A549 (cell line): ENCODE results near the gene MYO1H. TPM values are rescaled to one million over a fixed set of nuclear protein-coding genes. Genes with fewer than 3 reads are reported as not detected.

Source experiments
- ATAC-seq, 2 experiments: fragments of 200-7000 bp in 1 of 2; fragments of >200 bp in 1 of 2; cut with Nextera tagmentation in 1 of 2; cut with Tn5 transposase in 1 of 2; 3 replicates each; pipeline versions ENCODE4 v1.8.0 to v1.9.1; 2018 to 2020; ENCODE audit warnings: mild to moderate bottlenecking in 1 of 2, moderate library complexity in 1 of 2
- CTCF ChIA-PET: fragments of 300-600 bp; sonication (Branson Sonifier 250); formaldehyde crosslinking; extraction: SDS; loops from one replicate; lab custom pipeline; 2021; ENCODE audit warnings: antibody characterized with exemption, inconsistent platforms; lab: Yijun Ruan, JAX
- POLR2A ChIA-PET: fragments of 350-600 bp; formaldehyde crosslinking; extraction: SDS; loops from one replicate; lab custom pipeline; 2021; ENCODE audit warnings: antibody characterized with exemption, inconsistent platforms; lab: Yijun Ruan, JAX
- DNase-seq, 2 experiments: peaks; one replicate each; pipeline versions ENCODE4 v3.0.0 to v3.0.0-alpha.2; 2011 to 2016; ENCODE audit warnings: low read depth in 1 of 2, low spot score in 1 of 2
- FAIRE-seq: peaks from 2 replicates; lab custom pipeline; 2011; peaks lifted over from hg19 to GRCh38; lab: Jason Lieb, UNC
- H3K27ac ChIP-seq, 2 experiments: fragments of >200 bp; sonication (Bioruptor Twin); formaldehyde crosslinking; 3 replicates each; pipeline ENCODE4 v1.5.1; 2016 to 2017
- H3K4me1 ChIP-seq: fragments of >200 bp; sonication (Bioruptor Twin); formaldehyde crosslinking; 3 replicates; pipeline ENCODE4 v1.6.1; 2016
- H3K4me2 ChIP-seq: fragments of >200 bp; sonication (Bioruptor Twin); formaldehyde crosslinking; 3 replicates; pipeline ENCODE4 v1.6.1; 2016
- H3K4me3 ChIP-seq: fragments of >200 bp; sonication (Bioruptor Twin); formaldehyde crosslinking; 3 replicates; pipeline ENCODE4 v1.5.1; 2016
- H3K9me3 ChIP-seq: fragments of >200 bp; sonication (Bioruptor Twin); formaldehyde crosslinking; 3 replicates; pipeline ENCODE4 v1.6.1; 2016
- EHF ChIP-seq: fragments of 250-450 bp; sonication (Bioruptor Pico); IDR thresholded peaks from 2 replicates; pipeline ENCODE4 v1.5.0; 2020; ENCODE audit warnings: mild to moderate bottlenecking
- ESRRA ChIP-seq: fragments of 150-350 bp; IDR thresholded peaks from 2 replicates; pipeline ENCODE4 v1.6.1; 2014; ENCODE audit warnings: mild to moderate bottlenecking, low read length, borderline replicate concordance
- HOXA7 ChIP-seq: fragments of 250-450 bp; sonication (Bioruptor Pico); IDR thresholded peaks from 2 replicates; pipeline ENCODE4 v1.5.0; 2020; ENCODE audit warnings: mild to moderate bottlenecking, moderate library complexity
- HOXB5 ChIP-seq: fragments of 250-450 bp; sonication (Bioruptor Pico); IDR thresholded peaks from 2 replicates; pipeline ENCODE4 v1.5.0; 2020; ENCODE audit warnings: mild to moderate bottlenecking, moderate library complexity
- MAZ ChIP-seq: fragments of 150-350 bp; IDR thresholded peaks from 2 replicates; pipeline ENCODE4 v1.6.1; 2014; ENCODE audit warnings: antibody characterized with exemption, low read depth, low read length, borderline replicate concordance
- NPAS2 ChIP-seq: fragments of 250-450 bp; sonication (Bioruptor Pico); IDR thresholded peaks from 2 replicates; pipeline ENCODE4 v1.8.0; 2022; ENCODE audit warnings: mild to moderate bottlenecking, moderate library complexity, borderline replicate concordance
- RFX5 ChIP-seq: fragments of 450-650 bp; IDR thresholded peaks from 2 replicates; pipeline ENCODE4 v1.7.1; 2014; ENCODE audit warnings: antibody characterized with exemption, mild to moderate bottlenecking, moderate library complexity
- RNF2 ChIP-seq: fragments of 200-600 bp; sonication (generic); IDR thresholded peaks from 2 replicates; pipeline ENCODE4 v1.6.1; 2016; ENCODE audit warnings: low read depth, mild to moderate bottlenecking, antibody characterized with exemption, moderate library complexity, borderline replicate concordance
- SMC3 ChIP-seq: fragments of >200 bp; sonication (Bioruptor Twin); formaldehyde crosslinking; IDR thresholded peaks from 3 replicates; pipeline ENCODE4 v1.6.1; 2018; ENCODE audit warnings: inconsistent platforms
- TP53 ChIP-seq: fragments of 250-450 bp; sonication (Bioruptor Pico); IDR thresholded peaks from 2 replicates; pipeline ENCODE4 v1.5.0; 2021; ENCODE audit warnings: mild to moderate bottlenecking, moderate library complexity
- WGBS: methylation state at CpG from one replicate; pipeline ENCODE4 v1.1.6; 2017; ENCODE audit errors: missing lambda C conversion rate; 5-methylcytosine and 5-hydroxymethylcytosine counted together
- polyA plus RNA-seq, 4 experiments: library from polyadenylated mRNA; depleted of rRNA in 3 of 4; stranded (reverse); fragments of >200 nt; fragmentation: RNase III in 1 of 4; extraction: RNeasy Plus Mini Kit Qiagen cat#74134 plus additional on column Dnase treatment in 1 of 4; gene quantifications; 2 replicates in 3 of 4; 3 replicates in 1 of 4; pipeline ENCODE4 v1.2.3, GENCODE V29; 2011 to 2017
- TF ChIP-seq, protein P1 (sequence below): IDR thresholded peaks from 2 replicates; pipeline ENCODE4 v1.6.1; 2012
- TF ChIP-seq, protein P2 (sequence below): fragments of 250-450 bp; sonication (Bioruptor Pico); IDR thresholded peaks from 2 replicates; pipeline ENCODE4 v1.5.0; 2021; ENCODE audit warnings: mild to moderate bottlenecking, moderate library complexity, borderline replicate concordance
- TF ChIP-seq, protein P3 (sequence below): fragments of 250-450 bp; sonication (Bioruptor Pico); IDR thresholded peaks from 2 replicates; pipeline ENCODE4 v1.5.0; 2020; ENCODE audit warnings: low read depth, mild to moderate bottlenecking, moderate library complexity
- TF ChIP-seq, protein P4 (sequence below): fragments of 450-650 bp; IDR thresholded peaks from 2 replicates; pipeline ENCODE4 v1.6.1; 2014; ENCODE audit warnings: antibody characterized with exemption
- TF ChIP-seq, protein P5 (sequence below): fragments of 200-600 bp; sonication (generic); IDR thresholded peaks from 2 replicates; pipeline ENCODE4 v1.6.1; 2016; ENCODE audit warnings: antibody characterized with exemption, mild to moderate bottlenecking, moderate library complexity

Gene MYO1H
- polyA plus RNA-seq, 2 of the 4 experiments (the other 2 are of a cell fraction): not detected

DNA sequence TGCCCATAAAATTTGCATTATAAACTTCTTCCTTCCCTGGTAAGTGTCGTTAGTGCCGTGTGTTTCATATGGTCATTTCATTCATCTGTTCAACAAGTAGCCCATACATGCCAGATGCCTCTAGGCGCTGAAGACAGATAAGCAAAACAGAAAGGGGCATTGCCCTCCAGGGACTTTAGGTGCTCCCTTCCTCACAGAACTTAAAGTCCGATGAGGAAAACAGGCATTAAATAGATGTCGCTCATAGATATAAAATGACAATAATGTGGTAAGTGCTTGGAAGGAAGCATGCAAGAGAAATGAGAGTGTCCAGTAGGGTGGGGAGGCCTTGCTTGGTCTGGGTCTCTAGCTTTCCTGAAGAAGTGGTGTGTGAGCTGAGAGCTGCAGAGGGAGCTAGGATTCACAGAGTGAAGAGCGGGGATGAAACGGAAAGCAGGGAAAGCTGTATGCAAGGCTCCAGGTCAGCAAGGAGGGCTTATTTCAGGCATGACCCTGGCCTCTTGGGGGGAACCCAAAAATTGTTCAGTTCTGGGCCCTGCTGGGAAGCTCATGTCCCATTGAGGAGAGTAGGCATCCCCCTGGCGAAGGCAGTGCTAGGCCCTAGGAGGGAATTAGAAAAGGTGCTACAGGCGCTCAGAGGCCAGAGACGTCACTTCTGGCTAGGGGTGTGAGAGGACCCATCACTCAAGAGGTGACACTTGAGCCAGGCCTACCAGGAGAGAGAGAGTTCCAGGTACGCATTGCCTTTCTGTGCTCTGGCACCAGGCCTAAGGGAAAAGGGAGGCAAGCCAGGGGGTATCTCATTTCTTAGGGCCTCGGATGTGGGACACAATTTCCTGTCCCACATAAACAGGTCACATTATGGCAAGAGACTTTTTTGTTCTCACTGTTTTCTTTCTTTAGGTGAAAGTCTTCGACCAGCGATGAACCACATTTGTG lies 141.6 kb downstream of the MYO1H start:
- TF ChIP-seq, protein P1, sequence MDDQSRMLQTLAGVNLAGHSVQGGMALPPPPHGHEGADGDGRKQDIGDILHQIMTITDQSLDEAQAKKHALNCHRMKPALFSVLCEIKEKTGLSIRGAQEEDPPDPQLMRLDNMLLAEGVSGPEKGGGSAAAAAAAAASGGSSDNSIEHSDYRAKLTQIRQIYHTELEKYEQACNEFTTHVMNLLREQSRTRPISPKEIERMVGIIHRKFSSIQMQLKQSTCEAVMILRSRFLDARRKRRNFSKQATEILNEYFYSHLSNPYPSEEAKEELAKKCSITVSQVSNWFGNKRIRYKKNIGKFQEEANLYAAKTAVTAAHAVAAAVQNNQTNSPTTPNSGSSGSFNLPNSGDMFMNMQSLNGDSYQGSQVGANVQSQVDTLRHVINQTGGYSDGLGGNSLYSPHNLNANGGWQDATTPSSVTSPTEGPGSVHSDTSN: no peak
- TF ChIP-seq NPAS2 (no peak), TP53 (CRISPR knock-in tag) (no peak), RNF2 (no peak), HOXA7 (no peak), MAZ (no peak), SMC3 (no peak), ESRRA (no peak), RFX5 (no peak), HOXB5 (CRISPR knock-in tag) (no peak)
- TF ChIP-seq, protein P2, sequence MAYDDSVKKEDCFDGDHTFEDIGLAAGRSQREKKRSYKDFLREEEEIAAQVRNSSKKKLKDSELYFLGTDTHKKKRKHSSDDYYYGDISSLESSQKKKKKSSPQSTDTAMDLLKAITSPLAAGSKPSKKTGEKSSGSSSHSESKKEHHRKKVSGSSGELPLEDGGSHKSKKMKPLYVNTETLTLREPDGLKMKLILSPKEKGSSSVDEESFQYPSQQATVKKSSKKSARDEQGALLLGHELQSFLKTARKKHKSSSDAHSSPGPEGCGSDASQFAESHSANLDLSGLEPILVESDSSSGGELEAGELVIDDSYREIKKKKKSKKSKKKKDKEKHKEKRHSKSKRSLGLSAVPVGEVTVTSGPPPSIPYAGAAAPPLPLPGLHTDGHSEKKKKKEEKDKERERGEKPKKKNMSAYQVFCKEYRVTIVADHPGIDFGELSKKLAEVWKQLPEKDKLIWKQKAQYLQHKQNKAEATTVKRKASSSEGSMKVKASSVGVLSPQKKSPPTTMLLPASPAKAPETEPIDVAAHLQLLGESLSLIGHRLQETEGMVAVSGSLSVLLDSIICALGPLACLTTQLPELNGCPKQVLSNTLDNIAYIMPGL (CRISPR knock-in tag): no peak
- TF ChIP-seq, protein P3, sequence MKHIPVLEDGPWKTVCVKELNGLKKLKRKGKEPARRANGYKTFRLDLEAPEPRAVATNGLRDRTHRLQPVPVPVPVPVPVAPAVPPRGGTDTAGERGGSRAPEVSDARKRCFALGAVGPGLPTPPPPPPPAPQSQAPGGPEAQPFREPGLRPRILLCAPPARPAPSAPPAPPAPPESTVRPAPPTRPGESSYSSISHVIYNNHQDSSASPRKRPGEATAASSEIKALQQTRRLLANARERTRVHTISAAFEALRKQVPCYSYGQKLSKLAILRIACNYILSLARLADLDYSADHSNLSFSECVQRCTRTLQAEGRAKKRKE: no peak
- TF ChIP-seq, protein P4, sequence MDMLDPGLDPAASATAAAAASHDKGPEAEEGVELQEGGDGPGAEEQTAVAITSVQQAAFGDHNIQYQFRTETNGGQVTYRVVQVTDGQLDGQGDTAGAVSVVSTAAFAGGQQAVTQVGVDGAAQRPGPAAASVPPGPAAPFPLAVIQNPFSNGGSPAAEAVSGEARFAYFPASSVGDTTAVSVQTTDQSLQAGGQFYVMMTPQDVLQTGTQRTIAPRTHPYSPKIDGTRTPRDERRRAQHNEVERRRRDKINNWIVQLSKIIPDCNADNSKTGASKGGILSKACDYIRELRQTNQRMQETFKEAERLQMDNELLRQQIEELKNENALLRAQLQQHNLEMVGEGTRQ: no peak
- TF ChIP-seq, protein P5, sequence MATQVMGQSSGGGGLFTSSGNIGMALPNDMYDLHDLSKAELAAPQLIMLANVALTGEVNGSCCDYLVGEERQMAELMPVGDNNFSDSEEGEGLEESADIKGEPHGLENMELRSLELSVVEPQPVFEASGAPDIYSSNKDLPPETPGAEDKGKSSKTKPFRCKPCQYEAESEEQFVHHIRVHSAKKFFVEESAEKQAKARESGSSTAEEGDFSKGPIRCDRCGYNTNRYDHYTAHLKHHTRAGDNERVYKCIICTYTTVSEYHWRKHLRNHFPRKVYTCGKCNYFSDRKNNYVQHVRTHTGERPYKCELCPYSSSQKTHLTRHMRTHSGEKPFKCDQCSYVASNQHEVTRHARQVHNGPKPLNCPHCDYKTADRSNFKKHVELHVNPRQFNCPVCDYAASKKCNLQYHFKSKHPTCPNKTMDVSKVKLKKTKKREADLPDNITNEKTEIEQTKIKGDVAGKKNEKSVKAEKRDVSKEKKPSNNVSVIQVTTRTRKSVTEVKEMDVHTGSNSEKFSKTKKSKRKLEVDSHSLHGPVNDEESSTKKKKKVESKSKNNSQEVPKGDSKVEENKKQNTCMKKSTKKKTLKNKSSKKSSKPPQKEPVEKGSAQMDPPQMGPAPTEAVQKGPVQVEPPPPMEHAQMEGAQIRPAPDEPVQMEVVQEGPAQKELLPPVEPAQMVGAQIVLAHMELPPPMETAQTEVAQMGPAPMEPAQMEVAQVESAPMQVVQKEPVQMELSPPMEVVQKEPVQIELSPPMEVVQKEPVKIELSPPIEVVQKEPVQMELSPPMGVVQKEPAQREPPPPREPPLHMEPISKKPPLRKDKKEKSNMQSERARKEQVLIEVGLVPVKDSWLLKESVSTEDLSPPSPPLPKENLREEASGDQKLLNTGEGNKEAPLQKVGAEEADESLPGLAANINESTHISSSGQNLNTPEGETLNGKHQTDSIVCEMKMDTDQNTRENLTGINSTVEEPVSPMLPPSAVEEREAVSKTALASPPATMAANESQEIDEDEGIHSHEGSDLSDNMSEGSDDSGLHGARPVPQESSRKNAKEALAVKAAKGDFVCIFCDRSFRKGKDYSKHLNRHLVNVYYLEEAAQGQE: no peak
- TF ChIP-seq, all 56 proteins: peak for 0
- Histone ChIP-seq H3K9me3 (no peaks in the 10 kb centered on the region), H3K4me3 (no peak overlapping the region), H3K27ac (no peak overlapping the region), H3K4me1 (no peaks in the 10 kb centered on the region), H3K4me2 (no peak overlapping the region)
- FAIRE-seq: no peak
- no peak for ATAC-seq
- DNase-seq: no peak
- CTCF ChIA-PET: interaction anchor here (1.5 kb wide), 1 partner anchor 12 kb away, joined by 3 read pairs; no protein-coding TSS in a partner anchor
- POLR2A ChIA-PET: no interaction called here
- 91% methylated on average over 14 of the region's 14 CpGs for WGBS

DNA sequence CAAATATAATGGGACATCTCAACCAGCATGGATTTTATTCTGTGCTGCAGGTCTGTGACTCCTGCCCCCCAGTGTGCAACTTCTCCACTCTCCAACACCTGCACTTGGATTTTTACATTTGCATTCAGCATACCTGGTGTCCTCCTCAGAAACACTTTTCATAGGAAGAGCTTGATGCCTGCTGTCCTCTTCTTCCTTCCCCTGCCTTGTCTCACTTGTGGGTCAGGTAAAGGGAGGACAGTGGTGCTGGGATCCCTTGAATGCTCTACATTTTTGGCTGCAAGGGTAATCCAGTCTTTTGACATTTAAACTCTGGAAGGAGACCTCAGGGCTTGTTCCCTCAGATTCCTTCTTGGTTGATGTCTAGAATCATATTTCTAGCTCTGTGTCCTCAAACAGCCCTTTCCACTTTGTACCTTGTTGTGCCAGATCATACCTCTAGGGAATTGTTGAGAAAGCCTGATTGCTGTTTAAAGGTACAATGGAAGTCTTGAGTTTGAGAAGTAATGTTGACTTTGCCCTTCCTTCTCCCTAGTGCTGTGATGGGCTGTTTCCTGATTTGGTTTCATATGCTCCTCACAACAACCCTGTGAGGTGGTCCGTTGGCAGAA lies 142.4 kb downstream of the MYO1H start:
- no peak for ATAC-seq
- H3K9me3 ChIP-seq: no peaks in the 10 kb centered on the region
- no peaks in the 10 kb centered on the region for H3K4me1 ChIP-seq
- TF ChIP-seq EHF (CRISPR knock-in tag): no peak
- TF ChIP-seq, all 56 proteins: peak for 0
- DNase-seq (no peak), FAIRE-seq (no peak)
- H3K27ac ChIP-seq: no peak overlapping the region
- 77% methylated on average over 1 of the region's 1 CpG for WGBS
- no peak overlapping the region for H3K4me2 ChIP-seq
- CTCF ChIA-PET: interaction anchor here (1.4 to 1.5 kb wide), 2 partner anchors 11 to 62 kb away, joined by 3 to 5 read pairs; no protein-coding TSS in a partner anchor
- H3K4me3 ChIP-seq: no peak overlapping the region
- POLR2A ChIA-PET: no interaction called here
